Midbrain (tissue), 1 donor: Measurements from ENCODE around the gene PKM.
"Not testable (repeated sequence)": the region's sequence is repeated elsewhere in the genome, so short reads cannot be mapped to it uniquely, and the experiment has no call there.

Experiments
- DNase-seq: peaks from one replicate; lab custom pipeline; 2025; lab: John Stamatoyannopoulos, UW

The PKM gene

GRCh38 chr15:72176159-72176558 is 54.8 kb downstream of the PKM start:
- peak; percentile 8 for DNase-seq

- DNase-seq, result no peak
Measured at GRCh38 chr15:72175186-72176044, 55.6 kb downstream of the PKM start.

GRCh38 chr15:72174551-72175165 is 56.3 kb downstream of the PKM start:
- no peak for DNase-seq

DNA sequence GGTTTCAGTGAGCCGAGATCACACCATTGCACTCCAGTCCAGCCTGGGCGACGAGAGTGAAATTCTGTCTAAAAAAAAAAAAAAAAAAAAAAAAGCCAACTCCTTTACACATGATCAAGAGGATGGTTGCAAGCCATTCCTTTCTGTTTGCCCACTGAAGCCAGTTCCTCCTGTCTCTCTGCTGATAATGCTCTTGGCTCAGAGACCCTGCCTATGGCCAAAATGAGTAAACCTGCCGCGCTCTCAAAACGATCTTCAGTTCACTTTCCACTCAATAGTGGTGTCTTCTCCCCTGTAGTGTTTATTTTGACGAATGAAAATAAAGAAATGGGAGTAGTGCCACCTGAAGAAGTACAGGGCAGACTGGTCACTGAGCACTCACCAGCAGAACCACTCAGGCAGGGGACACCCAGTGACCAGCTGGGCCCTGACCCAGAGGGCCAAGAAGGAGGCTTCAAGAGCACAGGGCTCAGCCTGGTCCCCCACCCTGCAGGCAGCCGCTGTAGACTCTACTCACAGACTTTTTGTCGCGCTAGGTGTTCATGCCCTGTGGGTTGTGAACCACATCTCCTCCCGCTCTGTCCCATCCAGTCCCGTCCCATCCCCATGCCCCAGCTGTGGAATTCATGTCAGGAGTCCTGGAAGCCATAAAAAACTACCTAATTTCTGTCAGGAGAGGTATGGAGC is 57.0 kb downstream of the PKM start:
- no peak for DNase-seq

GRCh38 chr15:72173401-72173800 is 57.6 kb downstream of the PKM start:
- no peak for DNase-seq

GRCh38 chr15:72172796-72173195 is 58.2 kb downstream of the PKM start:
- no peak for DNase-seq

DNA sequence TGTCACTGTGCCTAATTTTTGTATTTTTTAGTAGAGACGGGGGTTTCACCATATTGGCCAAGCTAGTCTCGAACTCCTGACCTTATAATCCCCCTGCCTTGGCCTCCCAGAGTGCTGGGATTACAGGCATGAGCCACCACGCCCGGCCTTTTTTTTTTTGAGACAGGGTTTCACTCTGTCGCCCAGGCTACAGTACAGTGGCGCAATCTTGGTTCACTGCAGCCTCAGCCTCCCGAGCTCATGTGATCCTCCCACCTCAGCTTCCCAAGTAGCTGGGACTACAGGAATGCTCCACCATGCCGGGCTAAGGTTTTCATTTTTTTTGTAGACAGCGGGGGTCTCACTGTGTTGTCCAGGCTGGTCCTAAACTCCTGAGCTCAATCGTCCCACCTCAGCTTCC is 59.0 kb downstream of the PKM start:
- not testable (repeated sequence) for DNase-seq

DNA sequence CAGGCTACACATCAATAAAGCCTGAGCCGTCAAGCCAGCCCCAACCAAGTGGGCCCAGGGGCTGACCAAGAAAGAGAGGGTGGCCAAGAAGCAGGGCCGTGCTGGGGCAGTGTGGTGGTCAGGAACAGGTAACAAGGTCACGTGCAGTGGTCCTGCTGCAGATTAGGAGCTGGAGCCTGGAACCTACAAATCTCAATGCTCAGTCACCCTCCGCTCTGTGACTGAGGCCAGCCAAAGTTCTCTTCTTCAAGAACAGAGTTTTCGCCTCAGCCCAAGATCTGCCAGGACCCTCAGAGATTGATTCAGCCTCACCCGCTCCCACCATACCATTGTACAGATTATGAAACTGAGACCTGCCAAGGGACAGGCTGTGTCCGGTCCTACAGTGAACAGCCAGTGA is 60.3 kb downstream of the PKM start:
- DNase-seq, result no peak

- no peak for DNase-seq
Measured at GRCh38 chr15:72169921-72170611, 60.9 kb downstream of the PKM start.

GRCh38 chr15:72169236-72169920 is 61.6 kb downstream of the PKM start:
- DNase-seq, result no peak

DNA sequence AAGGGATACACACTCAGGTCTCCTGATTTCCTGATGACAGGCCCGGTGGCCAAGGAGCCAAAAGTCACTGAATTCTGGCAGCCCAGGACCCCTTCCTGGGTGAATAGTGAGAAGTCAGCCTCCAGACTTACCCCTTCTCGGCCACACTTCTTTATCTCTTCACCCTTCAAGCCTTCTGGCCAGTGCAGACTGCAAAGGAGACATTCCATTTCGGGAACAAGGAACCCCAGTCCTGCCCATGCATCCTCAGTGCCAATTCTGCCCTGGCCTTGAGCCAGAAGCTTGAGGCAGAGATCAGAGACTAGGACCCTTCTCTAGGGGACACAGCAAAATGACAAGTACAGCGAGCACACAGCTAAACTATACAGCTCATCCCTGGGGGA is 62.2 kb downstream of the PKM start:
- no peak for DNase-seq

GRCh38 chr15:72168131-72168807 is 62.7 kb downstream of the PKM start:
- DNase-seq, result no peak

- DNase-seq, result no peak
Measured at GRCh38 chr15:72167445-72167844, 63.5 kb downstream of the PKM start.

- DNase-seq, result no peak
Measured at GRCh38 chr15:72166716-72167417, 64.1 kb downstream of the PKM start.

GRCh38 chr15:72163719-72164118 is 67.3 kb downstream of the PKM start:
- DNase-seq, result peak; percentile 69

- DNase-seq, result no peak
Measured at GRCh38 chr15:72162569-72162968, 68.4 kb downstream of the PKM start.

DNA sequence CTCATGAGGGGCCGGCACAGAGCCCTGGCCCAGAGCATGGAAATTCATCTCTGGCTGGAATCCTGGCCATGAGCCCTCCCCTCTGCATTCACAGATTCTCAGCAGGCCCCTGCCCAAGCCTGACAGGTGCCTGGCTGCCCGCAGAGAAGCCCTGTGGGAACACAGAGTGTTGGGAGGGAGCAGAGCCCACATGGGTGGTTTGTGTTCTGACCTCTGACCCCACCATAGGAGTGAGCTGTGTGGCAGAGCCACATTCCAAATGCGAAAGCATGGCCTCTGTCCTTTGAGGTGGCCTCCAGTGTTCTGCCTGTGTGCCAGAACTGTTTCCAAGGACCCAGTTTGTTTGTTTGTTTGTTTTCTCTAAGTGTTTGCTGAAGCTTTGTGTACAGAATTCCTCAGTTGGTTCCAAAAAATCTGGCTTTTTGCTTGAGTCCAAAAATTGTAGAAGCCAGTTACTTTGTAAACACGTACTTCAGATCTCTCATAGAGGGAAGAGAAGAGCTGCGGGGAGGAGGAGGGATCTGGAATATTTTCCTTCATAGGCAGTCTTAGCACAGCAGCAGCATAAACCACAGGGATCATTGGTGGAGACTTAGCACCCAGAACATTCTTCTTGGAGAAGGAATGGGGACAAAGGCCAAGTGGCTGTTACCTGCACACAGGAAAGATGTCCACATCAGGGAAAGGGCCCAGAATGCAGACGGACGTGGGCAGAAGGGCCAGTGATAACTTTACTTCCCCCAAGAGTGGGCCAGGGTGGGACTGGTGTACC is 69.4 kb downstream of the PKM start:
- no peak for DNase-seq

DNA sequence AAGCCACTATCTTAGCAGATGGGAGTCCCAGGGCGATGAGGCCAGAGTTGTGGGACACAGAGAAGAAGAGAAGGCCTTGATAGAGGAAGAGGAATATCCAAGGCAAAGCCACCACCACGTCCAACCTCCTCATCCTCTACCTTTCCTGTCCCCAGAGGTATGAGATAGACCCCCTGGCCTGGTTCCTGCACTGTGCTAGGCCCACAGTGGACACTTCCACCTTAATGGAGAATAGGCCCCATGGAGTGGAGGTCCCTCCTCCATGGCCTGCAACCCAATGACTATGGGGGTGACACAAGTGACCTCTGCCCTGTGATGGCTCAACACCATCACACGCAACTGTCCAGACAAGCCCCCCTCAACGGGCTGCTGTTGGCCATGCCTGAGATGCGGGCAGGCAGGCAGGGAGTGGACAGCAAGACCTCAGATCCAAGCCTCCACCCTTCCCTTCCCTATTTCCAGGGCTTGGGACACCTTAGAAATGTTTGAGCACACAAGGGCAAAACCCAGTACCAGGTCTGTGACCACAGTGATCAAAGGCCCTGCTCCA is 70.2 kb downstream of the PKM start:
- no peak for DNase-seq

DNA sequence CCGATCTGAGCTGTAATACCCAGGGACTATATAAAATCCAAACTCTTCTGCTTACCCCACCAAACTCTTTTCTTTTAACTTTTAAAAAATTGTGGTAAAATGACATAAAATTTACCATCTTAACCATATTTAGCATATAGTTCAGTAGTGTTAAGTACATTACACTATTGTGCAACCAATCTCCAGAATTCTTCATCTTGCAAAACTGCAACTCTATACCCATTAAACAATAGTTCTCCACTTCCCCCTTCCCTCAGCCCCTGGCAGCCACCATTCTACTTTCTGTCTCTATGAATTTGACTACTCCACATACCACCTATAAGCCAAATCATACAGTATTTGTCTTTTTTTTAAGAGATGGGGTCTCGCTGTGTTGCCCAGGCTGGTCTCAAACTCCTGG is 74.1 kb downstream of the PKM start:
- no peak for DNase-seq
